Measurements from ENCODE around the gene KCNK2. TPM values are rescaled to one million over a fixed set of nuclear protein-coding genes. Genes with fewer than 3 reads are reported as not detected.

Gene KCNK2
- polyA plus RNA-seq, 1 of the 3 experiments (the other 2 are of a cell fraction) = 12.2 TPM

DNA sequence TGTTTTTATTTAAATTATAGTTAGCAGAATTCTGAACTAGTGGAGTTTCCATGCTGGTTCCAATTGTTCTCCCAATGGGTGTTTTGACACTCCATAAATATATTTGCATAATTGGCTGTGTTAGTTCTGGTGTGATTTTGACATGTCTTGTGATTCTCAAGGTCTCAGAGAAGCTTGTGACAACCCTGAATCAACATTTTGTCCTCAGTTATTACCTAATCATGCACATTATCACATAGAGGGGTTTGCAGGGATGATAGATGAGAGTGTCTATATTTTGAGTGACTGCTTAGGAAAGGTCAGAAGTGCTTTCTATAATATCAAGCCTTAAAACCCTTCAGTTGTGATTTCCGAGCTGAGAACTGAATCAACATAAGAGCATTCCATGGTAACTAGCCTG lies 11.5 kb upstream of the KCNK2 start:
- WGBS (ENCODE audit: low lambda C conversion rate) = 41% methylated on average over 1 of the region's 1 CpG
- Histone ChIP-seq H3K4me3 (ENCODE audit: low read depth in 2 of 2, low read length in 1 of 2) (no peak overlapping the region), H3F3A (replicated peaks; ENCODE audit: insufficient read depth) (no peaks in the 10 kb centered on the region), H3K79me2 (ENCODE audit: insufficient read depth) (no peaks in the 10 kb centered on the region), H3K9ac (no peak overlapping the region), H3K27ac (ENCODE audit: low read depth in 2 of 2, low read length in 1 of 2) (no peak overlapping the region), H3K36me3 (replicated peaks in 1 of 2; ENCODE audit: control insufficient read depth in 1 of 2, insufficient read depth in 2 of 2, low read length in 1 of 2) (no peaks in the 10 kb centered on the region), H3K4me1 (ENCODE audit: control insufficient read depth in 1 of 2, insufficient read depth in 2 of 2, low read depth in 1 of 2, low read length in 1 of 2) (no peaks in the 10 kb centered on the region), H4K20me1 (ENCODE audit: insufficient read depth) (no peaks in the 10 kb centered on the region), H3K27me3 (ENCODE audit: insufficient read depth) (no peaks in the 10 kb centered on the region), H3K9me3 (no peaks in the 10 kb centered on the region), H2AFZ (ENCODE audit: low read depth) (no peak overlapping the region), H3K4me2 (no peak overlapping the region), H3K9me2 (no peaks in the 10 kb centered on the region)
- no peak for TF ChIP-seq JUND (IDR thresholded peaks at IDR 0.05)
- no peak for DNase-seq
- ChIA-PET POLR2A (no interaction called here), CTCF (interaction anchor here (1.1 kb wide), 1 partner anchor 20 kb away, joined by 3 read pairs; no protein-coding TSS in a partner anchor)

DNA sequence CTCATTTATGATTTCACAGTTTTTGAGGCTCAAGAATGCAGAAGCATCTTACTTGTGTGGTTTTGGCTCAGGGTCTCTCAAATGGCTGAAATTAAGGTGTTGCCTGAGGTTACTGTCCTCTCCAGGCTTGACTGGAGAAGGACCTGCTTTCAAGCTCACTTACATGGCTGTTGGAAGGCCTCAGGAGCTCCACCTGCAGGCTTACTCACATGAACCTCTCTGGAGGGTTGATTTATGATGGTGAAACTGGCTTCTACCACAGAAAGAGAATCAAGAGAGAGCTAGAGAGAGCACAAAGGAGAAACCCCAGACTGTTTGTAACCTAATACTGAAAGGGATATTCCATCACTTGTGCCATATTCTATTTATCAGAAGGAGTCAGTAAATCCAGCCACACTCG lies 6.2 kb upstream of the KCNK2 start:
- ChIA-PET POLR2A (no interaction called here), CTCF (interaction anchor here (1.2 kb wide), 1 partner anchor 9 kb away, joined by 3 read pairs; no protein-coding TSS in a partner anchor)
- Histone ChIP-seq H3K4me3 (ENCODE audit: low read depth in 2 of 2, low read length in 1 of 2) (no peak overlapping the region), H3F3A (replicated peaks; ENCODE audit: insufficient read depth) (no peaks in the 10 kb centered on the region), H3K4me2 (no peak overlapping the region), H3K27ac (ENCODE audit: low read depth in 2 of 2, low read length in 1 of 2) (no peak overlapping the region), H3K4me1 (ENCODE audit: control insufficient read depth in 1 of 2, insufficient read depth in 2 of 2, low read depth in 1 of 2, low read length in 1 of 2) (no peaks in the 10 kb centered on the region), H4K20me1 (ENCODE audit: insufficient read depth) (no peaks in the 10 kb centered on the region), H3K9me2 (no peaks in the 10 kb centered on the region), H2AFZ (ENCODE audit: low read depth) (no peak overlapping the region), H3K27me3 (ENCODE audit: insufficient read depth) (no peaks in the 10 kb centered on the region), H3K36me3 (replicated peaks in 1 of 2; ENCODE audit: control insufficient read depth in 1 of 2, insufficient read depth in 2 of 2, low read length in 1 of 2) (no peaks in the 10 kb centered on the region), H3K9ac (no peak overlapping the region), H3K9me3 (no peaks in the 10 kb centered on the region), H3K79me2 (ENCODE audit: insufficient read depth) (no peaks in the 10 kb centered on the region)
- TF ChIP-seq NFIC (IDR thresholded peaks at IDR 0.05; ENCODE audit: borderline replicate concordance) (no peak), RAD21 (IDR thresholded peaks at IDR 0.05; ENCODE audit: low read length) (peak; percentile 41)
- TF ChIP-seq, protein P1, sequence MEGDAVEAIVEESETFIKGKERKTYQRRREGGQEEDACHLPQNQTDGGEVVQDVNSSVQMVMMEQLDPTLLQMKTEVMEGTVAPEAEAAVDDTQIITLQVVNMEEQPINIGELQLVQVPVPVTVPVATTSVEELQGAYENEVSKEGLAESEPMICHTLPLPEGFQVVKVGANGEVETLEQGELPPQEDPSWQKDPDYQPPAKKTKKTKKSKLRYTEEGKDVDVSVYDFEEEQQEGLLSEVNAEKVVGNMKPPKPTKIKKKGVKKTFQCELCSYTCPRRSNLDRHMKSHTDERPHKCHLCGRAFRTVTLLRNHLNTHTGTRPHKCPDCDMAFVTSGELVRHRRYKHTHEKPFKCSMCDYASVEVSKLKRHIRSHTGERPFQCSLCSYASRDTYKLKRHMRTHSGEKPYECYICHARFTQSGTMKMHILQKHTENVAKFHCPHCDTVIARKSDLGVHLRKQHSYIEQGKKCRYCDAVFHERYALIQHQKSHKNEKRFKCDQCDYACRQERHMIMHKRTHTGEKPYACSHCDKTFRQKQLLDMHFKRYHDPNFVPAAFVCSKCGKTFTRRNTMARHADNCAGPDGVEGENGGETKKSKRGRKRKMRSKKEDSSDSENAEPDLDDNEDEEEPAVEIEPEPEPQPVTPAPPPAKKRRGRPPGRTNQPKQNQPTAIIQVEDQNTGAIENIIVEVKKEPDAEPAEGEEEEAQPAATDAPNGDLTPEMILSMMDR (IDR thresholded peaks at IDR 0.05) = peak; percentile 51
- DNase-seq = peak; percentile 4
- 21% methylated on average over 1 of the region's 1 CpG for WGBS (ENCODE audit: low lambda C conversion rate)

DNA sequence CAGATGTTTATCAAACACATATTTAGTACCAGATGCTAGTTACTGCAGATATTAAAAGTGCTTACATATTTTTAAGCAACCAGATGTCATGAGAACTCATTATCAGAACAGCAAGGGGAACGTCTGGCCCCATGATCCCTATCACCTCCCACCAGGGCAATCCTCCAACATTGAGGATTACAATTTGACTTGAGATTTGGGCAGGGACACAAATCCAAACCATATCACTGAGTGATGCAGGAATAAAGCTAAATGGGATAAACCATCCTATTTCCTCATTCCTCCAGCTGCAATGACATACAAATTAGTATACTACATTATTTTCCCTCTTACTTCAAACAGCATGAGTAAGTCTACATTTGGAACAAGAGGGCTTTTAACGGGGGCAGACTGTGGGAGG lies 3.1 kb upstream of the KCNK2 start:
- H3K79me2 ChIP-seq (ENCODE audit: insufficient read depth) = no peaks in the 10 kb centered on the region
- TF ChIP-seq ELF1 (IDR thresholded peaks at IDR 0.05) = no peak
- TF ChIP-seq YY1 (IDR thresholded peaks at IDR 0.05; ENCODE audit: low read depth) = no peak
- TF ChIP-seq, protein P2, sequence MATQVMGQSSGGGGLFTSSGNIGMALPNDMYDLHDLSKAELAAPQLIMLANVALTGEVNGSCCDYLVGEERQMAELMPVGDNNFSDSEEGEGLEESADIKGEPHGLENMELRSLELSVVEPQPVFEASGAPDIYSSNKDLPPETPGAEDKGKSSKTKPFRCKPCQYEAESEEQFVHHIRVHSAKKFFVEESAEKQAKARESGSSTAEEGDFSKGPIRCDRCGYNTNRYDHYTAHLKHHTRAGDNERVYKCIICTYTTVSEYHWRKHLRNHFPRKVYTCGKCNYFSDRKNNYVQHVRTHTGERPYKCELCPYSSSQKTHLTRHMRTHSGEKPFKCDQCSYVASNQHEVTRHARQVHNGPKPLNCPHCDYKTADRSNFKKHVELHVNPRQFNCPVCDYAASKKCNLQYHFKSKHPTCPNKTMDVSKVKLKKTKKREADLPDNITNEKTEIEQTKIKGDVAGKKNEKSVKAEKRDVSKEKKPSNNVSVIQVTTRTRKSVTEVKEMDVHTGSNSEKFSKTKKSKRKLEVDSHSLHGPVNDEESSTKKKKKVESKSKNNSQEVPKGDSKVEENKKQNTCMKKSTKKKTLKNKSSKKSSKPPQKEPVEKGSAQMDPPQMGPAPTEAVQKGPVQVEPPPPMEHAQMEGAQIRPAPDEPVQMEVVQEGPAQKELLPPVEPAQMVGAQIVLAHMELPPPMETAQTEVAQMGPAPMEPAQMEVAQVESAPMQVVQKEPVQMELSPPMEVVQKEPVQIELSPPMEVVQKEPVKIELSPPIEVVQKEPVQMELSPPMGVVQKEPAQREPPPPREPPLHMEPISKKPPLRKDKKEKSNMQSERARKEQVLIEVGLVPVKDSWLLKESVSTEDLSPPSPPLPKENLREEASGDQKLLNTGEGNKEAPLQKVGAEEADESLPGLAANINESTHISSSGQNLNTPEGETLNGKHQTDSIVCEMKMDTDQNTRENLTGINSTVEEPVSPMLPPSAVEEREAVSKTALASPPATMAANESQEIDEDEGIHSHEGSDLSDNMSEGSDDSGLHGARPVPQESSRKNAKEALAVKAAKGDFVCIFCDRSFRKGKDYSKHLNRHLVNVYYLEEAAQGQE (IDR thresholded peaks at IDR 0.05; ENCODE audit: low read depth, low read length) = no peak
- no peak for TF ChIP-seq RCOR1 (IDR thresholded peaks at IDR 0.05; ENCODE audit: low read length)
- TF ChIP-seq JUND (IDR thresholded peaks at IDR 0.05) = no peak
- no peak for TF ChIP-seq NFIC (IDR thresholded peaks at IDR 0.05; ENCODE audit: borderline replicate concordance)
- no peak for TF ChIP-seq EZH2phosphoT487 (IDR thresholded peaks at IDR 0.05; ENCODE audit: borderline replicate concordance, low read depth)
- TF ChIP-seq, protein P3, sequence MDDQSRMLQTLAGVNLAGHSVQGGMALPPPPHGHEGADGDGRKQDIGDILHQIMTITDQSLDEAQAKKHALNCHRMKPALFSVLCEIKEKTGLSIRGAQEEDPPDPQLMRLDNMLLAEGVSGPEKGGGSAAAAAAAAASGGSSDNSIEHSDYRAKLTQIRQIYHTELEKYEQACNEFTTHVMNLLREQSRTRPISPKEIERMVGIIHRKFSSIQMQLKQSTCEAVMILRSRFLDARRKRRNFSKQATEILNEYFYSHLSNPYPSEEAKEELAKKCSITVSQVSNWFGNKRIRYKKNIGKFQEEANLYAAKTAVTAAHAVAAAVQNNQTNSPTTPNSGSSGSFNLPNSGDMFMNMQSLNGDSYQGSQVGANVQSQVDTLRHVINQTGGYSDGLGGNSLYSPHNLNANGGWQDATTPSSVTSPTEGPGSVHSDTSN (IDR thresholded peaks at IDR 0.05) = no peak
- TF ChIP-seq TCF12 (IDR thresholded peaks at IDR 0.05) = no peak
- no peak for TF ChIP-seq GABPA (IDR thresholded peaks at IDR 0.05; ENCODE audit: low read depth)
- TF ChIP-seq, protein P4, sequence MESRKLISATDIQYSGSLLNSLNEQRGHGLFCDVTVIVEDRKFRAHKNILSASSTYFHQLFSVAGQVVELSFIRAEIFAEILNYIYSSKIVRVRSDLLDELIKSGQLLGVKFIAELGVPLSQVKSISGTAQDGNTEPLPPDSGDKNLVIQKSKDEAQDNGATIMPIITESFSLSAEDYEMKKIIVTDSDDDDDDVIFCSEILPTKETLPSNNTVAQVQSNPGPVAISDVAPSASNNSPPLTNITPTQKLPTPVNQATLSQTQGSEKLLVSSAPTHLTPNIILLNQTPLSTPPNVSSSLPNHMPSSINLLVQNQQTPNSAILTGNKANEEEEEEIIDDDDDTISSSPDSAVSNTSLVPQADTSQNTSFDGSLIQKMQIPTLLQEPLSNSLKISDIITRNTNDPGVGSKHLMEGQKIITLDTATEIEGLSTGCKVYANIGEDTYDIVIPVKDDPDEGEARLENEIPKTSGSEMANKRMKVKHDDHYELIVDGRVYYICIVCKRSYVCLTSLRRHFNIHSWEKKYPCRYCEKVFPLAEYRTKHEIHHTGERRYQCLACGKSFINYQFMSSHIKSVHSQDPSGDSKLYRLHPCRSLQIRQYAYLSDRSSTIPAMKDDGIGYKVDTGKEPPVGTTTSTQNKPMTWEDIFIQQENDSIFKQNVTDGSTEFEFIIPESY (IDR thresholded peaks at IDR 0.05; ENCODE audit: borderline replicate concordance, low read depth) = no peak
- no peak for TF ChIP-seq SIN3A (IDR thresholded peaks at IDR 0.05; ENCODE audit: borderline replicate concordance, low read depth, low read length)
- TF ChIP-seq FOXM1 (IDR thresholded peaks at IDR 0.05; ENCODE audit: low read depth) = no peak

More for the DNA sequence above, 3.1 kb upstream of the KCNK2 start:
- Histone ChIP-seq H3K27ac (ENCODE audit: low read depth in 2 of 2, low read length in 1 of 2) (no peak overlapping the region), H4K20me1 (ENCODE audit: insufficient read depth) (no peaks in the 10 kb centered on the region), H3F3A (replicated peaks; ENCODE audit: insufficient read depth) (no peaks in the 10 kb centered on the region), H2AFZ (ENCODE audit: low read depth) (no peak overlapping the region), H3K9me3 (no peaks in the 10 kb centered on the region), H3K4me1 (ENCODE audit: control insufficient read depth in 1 of 2, insufficient read depth in 2 of 2, low read depth in 1 of 2, low read length in 1 of 2) (no peaks in the 10 kb centered on the region; a peak in 1 of 4 replicates), H3K4me2 (no peak overlapping the region), H3K36me3 (replicated peaks in 1 of 2; ENCODE audit: control insufficient read depth in 1 of 2, insufficient read depth in 2 of 2, low read length in 1 of 2) (no peaks in the 10 kb centered on the region), H3K9me2 (no peaks in the 10 kb centered on the region), H3K9ac (no peak overlapping the region), H3K27me3 (ENCODE audit: insufficient read depth) (peaks cover 5% of the 10 kb centered on the region; the same call in 1 of the 2 replicates), H3K4me3 (ENCODE audit: low read depth in 2 of 2, low read length in 1 of 2) (no peak overlapping the region)
- DNase-seq = no peak
- ChIA-PET CTCF (no interaction called here), POLR2A (no interaction called here)
- WGBS (ENCODE audit: low lambda C conversion rate) = 23% methylated on average over 2 of the region's 2 CpGs
